ENCODE data around the gene MN1.

Gene MN1

DNA sequence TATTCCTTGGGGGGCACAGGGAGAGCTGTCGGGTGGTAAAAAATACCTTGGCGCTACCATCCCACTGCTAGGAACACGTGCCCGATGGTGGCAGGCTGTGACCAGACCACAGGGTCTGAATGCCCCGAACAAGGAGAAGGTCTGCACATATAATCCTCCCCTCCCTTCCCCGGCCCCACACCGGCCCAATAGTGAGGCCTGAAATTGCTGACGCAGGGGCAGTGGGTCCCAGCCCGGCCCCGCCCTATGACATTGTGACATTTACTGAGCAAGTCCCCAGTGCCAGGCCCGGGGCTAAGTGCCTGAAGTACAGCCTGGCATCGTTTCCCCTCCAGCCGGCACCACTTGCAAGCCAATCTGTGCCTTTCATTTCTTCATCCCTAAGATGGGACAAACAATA, 19.5 kb downstream of the MN1 start:
- no peak for DNase-seq

DNA sequence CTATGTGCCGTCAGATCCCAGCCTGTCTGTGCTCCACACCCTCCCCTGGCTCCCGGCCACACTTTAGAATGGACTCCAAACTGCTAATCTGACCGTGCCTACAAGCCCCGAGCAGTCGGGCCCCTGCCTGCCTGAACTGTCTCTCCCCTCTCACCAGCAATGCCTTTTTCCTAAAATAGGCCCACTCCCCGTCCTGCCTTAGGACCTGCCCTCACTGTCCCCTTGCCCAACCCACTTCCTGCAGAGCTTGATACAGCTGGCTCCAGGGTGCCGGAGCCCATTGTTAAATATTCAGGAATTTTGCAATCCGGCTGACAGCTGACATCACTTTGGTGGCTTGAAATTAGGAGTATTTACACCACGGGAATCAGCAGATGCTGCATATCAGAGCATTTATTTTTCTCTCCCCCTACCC, 21.4 kb downstream of the MN1 start:
- DNase-seq: no peak

DNA sequence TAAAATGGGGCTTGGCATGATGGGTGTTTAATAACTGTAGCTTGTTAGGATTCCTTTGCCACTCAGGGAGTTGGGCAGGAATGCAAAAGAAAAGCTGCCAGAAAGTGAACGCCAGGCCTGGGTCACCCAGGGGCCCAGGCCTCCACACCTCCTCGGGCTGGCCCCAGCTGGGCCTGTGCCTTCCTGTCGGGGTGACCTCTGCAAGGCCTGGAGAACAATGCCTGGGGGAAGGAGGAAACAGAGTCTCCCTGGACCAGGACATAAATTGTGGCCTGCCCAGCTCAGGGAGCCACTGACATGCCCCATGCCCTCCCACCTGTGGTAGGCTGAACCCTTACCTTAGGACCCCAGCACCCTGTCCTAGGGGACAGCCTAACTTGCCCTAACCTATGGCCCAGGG, 21.9 kb downstream of the MN1 start:
- DNase-seq: no peak

DNA sequence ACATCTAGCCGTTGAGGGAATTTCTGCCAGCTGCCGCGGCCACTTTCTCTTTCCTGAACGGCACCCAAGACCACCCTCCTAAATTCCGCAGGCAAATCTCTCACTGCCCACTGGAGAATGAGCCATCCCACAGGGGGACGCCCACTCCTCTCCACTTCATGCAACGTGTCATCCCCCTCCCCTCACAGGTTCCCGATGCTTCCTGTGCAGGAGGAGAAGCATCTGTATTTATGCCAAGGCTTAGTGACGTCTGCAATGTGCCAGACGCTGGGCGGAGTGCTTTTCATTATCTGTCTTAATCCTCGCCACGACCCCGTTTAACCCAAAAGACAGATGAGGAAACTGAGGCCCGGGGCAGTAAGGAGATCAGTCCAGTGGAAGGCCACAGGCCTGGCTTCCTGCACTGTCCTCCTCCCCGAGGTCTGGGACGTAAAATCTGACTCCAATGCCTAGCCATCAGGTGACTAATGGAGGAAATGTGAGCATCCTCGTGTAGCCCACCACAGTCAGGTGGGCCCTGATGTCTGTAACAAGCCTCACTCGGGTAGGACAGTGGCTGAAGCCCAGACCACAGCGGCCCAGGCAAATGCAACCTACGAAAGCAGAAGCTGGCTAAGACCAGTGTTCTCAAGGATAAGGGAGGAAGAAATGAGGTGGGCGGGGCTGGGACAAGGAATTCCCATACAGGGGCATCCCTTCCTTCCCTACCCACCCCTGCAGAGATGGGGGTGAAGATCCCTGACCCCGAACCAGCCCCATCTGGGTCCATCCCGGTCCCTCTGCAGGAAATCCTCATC, 23.1 kb downstream of the MN1 start:
- no peak for DNase-seq

DNA sequence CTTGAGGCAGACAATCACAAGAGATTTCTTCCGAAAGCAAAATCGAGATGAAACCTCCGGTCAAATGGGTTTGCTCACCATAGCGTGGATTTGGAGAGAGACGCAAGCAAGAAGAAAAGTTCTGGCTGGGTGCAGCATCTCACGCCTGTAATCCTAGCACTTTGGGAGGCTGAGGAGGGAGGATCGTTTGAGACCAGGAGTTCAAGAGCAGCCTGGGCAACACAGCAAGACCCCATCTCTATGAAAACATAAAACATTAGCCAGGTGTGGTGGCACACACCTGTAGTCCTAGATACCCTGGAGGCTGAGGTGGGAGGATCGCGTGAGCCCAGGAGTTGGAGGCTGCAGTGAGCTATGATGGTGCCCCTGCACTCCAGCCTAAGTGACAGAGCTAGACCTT, 24.4 kb downstream of the MN1 start:
- DNase-seq: no peak

DNA sequence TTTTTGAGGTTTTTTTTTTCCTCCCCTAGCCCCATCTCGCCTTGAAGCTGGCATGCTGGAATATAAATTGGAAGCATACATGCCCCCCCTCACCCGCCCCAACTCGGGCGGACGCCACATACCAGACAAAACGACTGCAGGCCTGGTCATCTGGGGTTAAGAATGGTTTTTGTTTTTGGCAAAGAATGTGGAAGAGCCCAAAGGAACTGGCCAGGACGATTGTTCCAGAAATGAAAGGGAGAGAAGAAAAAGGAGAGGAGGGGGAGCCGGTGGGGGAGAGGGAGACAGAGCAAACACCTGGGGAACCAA, 25.0 kb downstream of the MN1 start:
- no peak for DNase-seq

DNA sequence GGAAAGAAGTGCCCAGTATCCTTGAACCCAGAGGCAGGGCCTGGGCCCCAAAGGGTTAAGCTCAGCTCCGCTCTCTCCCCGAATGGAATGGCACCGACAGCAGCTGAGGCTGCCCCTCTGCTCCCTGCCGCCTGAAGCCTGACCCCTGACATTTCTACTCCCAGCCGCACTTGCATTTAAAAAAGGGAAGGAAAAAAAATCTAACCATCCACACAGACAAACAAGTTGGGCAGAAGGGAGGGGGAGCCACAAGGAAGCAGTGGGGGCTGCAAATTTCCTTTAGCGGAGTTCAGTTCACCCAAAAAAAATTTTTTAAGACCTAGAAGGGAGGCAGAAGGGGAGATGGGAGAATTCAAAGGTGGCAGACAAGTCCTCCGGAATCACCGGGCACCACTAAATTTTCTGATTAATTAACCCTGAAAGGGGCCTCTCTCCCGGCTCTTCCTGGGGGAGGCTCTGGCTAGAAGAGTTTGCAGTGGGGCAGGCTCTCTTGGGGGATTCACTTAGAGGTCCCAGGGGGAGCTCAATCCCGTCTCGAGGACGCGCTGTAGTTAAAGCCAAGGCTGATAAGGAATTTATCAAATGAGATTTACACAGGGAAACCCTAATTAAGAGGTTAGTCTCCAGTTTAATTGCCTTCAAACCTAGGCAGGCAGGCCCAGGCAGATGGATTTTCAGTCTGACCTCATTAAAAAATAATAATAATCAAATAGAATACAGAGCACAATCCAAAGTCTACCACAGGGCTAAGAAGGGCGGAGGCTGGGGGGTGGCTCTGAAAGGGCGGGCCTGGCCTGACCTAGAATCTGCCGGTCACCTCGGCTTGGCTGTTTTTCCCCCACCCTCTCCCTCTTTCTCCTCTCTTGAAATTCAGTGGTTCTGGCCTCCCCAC, 25.6 kb downstream of the MN1 start:
- DNase-seq: no peak

DNA sequence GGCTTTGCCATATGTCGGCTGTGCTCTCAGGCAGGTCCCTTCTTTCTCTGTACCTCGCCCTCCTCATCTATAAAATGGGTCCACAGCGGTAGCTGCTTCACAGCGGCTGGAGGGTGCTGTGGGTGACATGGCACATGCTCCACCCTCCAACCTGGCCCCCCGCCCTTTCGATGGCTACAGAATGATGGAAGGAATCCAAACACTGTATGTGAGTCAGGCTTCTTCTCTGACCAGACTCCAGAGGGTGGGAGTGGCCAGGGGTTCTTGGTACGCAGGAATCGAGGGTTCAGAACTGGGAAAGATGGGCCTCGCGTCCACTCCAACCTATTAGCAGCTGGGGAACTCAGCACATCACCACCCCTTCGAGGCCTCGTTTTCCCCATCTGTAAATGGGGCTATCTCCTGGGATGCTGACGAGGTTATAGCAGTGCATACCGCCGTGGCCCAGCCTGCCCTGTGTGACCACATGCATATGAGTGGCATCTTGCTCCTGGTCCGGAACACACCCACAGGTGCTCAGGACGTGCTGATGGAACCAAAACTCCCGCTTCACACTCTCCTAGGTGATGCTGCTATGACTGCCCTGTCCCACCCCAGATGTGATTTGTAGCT, 26.4 kb downstream of the MN1 start:
- DNase-seq: no peak

DNA sequence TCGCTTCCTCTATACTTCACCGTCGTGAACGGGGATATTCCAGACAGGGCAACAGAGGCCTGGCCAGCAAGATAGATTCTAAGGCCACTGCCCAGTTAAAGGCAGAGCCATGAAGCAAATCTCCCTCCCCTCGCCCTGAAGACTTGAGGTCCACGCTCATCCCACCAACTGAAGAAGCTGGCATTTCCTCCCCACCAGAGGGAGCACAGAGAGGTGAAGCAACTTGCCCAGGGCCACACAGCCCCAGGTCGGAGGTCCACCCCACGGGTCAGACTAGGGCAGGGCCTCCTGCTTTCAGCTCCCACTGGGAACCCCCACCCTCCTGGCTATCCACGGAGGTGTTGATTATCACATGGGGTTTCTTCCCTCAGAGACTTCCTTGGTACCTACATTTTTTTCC, 27.4 kb downstream of the MN1 start:
- no peak for DNase-seq

DNA sequence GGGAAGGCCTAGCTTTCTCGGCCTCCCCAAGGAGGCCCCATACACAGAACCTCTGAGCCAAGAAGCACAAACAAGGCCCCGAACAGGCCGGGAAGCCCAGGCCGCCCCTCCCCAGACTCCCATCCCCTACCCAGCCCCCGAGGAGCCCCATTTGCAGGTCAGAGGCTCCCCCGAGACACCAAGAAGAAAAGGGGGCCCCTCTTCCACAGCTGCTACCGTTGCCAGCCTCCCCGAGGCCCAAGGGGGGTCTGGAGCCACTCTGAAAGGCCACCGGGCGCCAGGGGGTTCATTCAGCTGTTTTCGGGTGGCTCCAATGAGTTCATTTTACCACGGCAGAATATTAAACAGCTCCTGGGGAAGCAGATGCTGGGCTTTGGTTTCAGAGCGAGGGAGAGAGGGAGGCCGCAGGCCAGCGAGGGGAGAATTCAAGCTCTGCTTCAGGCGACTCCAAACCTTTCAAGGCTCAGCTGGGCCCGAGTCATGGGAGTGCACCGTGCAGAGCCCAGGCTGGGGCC, 28.5 kb downstream of the MN1 start:
- no peak for DNase-seq

DNA sequence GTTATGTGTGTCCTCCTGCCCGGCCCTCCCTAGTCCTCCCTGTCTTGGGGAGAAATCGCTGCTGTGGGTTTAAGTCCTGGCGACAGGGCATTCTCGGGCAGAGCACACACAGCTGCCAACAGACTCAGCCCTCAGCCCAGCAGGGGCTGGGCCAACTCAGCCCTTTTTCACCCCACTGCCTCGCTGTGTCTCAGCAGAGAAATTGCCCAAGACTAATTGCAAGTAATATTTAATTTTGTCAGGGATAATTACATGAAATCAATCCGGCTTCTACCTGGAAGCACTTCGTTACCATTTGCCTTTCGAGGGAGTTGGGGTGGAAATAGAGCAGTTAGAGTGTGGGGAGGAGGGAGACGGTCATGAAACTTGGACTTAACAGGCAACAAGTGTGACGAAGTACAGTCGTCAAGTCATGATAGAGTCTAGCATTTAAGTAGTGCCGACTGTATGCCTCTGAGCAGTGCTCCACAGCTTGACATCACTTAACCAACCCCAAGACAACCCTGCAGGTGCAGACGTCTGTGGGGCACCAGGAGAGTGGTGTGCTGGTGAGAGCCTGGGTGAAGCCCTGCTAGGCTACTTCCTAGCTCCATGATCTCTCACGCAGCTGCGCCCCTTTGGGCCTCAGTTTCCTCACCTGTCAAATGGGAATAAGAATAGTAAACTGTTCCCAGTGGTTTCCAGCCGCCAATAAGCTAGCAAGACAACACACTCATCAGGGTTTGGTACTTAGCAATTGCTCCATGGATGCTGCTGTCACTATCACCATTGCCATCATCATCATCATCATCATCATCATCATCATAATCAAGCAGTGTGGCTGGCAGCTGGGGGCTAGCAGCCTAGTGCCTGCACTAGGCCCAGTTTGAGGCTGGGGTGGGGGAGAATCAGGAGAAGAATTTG, 29.2 kb downstream of the MN1 start:
- DNase-seq: no peak

DNA sequence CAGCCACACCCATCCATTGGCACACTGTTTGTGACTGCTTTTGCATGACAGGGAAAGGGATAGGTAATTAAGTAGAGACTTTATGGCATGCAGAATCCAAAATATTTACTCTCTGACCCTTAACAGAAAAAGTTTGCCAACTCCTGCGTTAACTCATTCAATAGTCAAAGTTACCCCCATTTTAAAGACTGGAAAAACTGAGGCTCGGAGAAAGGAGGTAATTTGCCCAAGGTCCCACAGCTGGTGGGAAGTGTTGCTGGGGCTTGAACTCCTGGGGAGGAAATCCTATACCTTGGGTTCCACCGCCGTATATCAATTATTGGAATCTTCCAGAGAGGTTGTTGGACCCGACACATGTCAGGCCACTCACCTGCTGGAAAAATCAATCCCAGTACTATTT, 29.9 kb downstream of the MN1 start:
- DNase-seq: no peak

DNA sequence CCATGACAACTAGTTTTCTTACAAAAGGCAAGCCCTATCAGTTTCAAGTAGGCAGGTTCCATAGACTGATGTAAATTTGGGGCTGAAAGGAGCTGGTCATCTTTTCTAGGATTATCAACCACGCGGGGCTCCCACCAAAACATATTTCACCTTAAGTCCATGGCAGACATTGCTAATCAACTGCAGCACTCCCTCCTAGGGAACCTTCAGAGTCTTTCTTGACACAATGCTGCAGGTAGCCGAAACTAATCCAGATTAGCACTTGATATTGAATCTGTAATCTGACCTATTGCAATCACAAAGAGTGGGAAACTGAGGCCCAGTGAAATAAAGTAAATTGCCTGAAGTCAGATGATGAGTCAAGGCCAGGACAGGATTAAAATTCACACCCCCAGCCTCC, 32.5 kb downstream of the MN1 start:
- no peak for DNase-seq

DNA sequence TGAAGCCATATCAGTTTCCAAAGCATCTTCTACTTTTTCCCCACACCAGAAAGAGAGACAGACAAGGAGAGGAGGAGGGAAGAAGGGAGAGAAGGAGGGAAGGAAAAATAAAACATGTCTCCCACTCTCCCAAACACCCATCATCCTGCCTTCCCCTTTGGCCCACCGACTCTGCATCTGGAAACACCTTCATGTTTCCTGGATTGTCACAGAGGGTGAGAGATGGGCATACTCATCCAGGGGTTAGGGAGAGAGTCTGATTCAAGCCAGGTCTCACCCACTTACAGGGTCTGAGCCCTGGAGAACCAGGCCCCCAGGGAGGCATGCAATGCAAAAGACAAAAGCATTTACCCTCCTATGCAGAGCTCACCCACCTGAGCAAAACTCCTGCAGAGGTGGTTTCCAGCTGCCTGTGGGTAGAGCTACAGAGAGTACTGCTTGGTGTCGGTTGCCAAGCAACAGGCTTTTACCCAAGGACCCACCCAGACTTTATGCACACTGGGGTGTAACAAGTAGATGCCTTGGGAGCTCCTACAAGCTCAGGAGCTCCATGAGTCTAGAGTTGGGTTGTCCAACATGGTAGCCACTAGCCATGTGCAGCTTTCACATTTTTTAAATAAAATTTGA, 33.4 kb downstream of the MN1 start:
- no peak for DNase-seq

DNA sequence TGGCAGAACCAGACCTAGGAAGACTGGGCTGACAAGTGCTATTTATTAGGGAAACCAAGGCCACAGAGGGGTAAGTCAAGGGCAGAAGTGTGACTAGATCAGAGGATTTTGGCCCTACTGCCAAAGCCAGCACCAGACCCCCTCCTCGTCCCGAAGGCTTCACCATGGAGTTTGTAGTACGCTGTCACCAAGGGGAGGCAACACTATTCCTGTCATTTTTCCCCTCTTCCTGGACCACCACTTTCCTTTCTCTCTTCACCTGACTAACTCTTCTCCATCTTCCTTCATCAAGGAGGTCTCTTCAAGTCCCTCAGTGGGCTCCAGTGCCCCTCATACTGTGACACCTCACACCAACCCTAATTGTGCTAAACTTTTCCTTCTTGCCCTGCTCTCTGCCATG, 34.9 kb downstream of the MN1 start:
- no peak for DNase-seq

DNA sequence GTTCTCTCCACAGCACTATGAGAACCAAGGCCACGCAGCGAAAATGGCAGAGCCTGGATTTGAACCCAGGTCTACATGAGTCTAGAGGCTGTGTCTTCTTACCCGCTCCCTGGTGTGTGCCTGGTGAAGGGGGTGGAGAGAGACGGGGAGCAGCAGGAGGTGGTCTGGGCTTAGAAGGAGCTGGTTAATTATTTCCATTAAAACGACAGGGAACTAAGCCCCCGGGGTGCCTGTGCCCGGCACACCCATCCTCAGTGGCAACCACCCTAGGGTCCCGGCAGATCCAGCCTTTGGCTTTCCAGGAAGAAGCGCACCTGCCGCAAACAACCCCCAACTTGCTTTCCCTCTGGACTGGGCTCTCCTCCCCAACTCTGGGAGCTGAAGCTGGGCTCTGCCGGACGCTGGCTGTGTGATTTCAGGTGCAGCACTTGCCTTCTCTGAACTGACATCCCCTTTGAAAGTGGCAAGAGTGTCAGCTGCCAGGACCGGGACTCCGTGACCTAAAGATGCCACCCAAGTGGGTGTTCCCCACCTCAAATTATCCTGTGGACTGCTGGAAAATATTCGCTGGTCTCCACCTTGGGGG, 35.8 kb downstream of the MN1 start:
- DNase-seq: no peak

DNA sequence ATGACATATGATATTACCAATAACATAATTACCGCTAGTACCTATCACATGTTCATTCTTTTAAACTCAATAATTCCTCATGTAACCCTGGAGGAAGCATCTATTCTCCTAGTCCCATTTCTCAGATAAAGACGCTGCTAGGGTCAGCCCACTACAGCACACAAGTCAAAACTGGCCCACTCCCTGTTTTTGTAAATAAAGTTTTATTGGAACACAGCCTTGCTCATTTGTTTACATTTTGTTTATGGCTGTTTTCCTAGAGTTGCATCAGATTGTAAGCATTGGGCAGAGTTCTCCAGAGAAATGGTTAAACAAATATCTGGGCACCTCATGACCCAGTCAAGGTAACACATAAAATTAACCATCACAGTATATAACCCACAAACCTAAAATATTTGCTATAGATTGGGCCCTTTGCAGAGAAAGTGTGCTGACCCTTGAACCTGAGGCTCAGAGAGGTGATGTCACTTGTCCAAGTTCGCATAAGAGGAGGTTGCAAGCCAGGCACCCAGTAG, 36.8 kb downstream of the MN1 start:
- no peak for DNase-seq

DNA sequence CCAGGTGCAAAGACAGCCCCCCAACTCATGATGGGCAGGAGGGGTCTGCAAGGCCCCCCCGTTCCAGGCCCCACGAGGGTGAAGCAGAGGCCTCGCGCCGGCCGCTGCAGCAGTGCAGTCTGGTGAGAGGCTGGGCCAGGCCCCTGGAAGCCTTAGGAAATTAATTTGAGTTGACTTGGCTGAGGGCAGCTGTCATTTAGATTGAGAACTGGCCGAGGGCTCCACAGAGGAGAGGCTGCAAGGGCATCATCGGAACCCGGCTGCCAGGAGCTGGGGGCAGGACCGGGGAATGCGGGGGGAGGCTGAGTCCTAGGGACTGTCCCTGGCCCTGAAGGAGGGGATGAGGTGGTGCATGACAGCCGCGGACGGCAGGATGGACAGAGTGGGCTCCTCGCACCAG, 39.9 kb downstream of the MN1 start:
- DNase-seq: no peak

DNA sequence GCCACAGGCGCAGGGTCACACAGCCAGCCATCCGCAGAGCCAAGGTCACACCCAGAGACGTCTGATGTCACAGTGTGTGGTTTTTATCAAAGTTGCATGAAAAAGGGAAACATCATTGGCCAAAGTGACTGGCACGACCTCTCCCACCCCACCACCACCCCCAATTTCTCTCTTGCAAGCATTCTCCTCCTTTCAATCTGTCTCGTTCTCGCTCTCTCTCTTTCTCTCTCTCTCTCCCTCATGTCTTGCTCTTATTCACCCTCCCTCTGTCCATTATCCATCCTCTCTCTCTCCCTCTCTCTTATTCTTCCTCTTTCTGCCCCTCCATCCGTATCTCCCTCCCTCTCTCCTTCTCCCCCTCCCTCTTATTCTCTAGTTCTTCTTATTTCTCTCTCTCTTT, 40.6 kb downstream of the MN1 start:
- DNase-seq: no peak

DNA sequence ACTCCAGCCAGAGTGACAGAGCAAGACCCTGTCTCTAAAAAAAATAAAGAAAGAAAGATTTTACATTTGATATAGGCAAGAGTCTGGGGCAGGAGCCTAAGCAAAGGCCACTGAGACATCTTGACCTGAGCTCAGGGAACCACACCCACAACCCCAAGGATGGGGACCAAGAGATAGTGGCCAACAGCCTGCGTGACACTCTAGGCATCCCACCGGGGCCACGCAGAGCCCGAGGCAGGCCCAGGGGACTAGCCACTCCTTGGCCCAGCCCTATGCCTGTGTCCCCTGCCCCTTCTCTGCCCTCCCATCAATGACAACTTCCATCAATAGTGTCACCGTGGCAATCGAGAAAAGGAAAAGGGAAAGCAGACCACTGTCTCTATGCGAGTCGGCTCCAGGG, 41.1 kb downstream of the MN1 start:
- DNase-seq: no peak

DNA sequence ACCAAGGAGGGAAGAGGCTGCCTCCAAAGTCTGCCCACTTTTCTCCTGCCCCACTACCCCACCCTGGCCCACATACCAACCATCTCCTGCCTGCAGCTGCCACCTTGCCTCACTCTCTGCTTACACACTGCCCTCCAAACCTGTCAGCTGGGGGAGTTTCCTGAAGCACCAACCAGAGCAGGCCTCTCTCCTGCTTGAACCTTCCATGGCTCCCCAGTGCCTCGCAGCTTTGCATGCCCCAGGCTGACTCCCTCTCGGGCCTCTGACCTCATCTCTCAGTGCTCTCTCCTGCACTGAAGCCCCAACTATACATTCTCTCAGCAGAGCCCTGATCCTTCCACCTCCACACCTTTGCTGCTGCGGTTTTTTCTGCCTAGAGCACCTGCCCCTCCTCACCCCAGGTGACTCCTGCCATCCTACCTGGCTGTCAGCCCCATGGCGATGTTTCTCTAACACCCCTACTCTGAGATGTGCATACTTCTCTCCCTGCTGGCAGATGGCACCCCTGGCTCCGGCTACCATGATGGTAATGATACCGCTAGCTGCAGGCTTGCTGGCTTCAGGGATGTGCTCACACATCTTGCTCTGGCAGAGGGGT, 43.5 kb downstream of the MN1 start:
- DNase-seq: no peak

All from NCI-H748 treated with DMSO at 0.1 percent for 48 hours (cell line).